AG04450 (cell line): ENCODE data around the gene ATRIP. TPM values are rescaled to one million over a fixed set of nuclear protein-coding genes. Genes with fewer than 3 reads are reported as not detected.

Source experiments
- CTCF ChIA-PET: fragments of 300-600, 350-600 bp; formaldehyde crosslinking; extraction: SDS; loops from one replicate; lab custom pipeline; 2022; ENCODE audit warnings: antibody characterized with exemption, inconsistent platforms; lab: Charles Lee
- POLR2A ChIA-PET: fragments of 350-600 bp; formaldehyde crosslinking; extraction: SDS; loops from one replicate; lab custom pipeline; 2021; ENCODE audit warnings: antibody characterized with exemption, inconsistent platforms; lab: Yijun Ruan, JAX
- DNase-seq: peaks from one replicate; pipeline ENCODE4 v3.0.0-alpha.2; 2011; ENCODE audit warnings: low read depth, low spot score
- H3K27ac ChIP-seq: one replicate; pipeline ENCODE4 v1.5.1; 2012; ENCODE audit warnings: low read depth, low read length, control low read depth
- H3K27me3 ChIP-seq: one replicate; pipeline ENCODE4 v1.6.0; 2012; ENCODE audit warnings: low read length; ENCODE audit not compliant: control insufficient read depth, insufficient read depth
- H3K4me3 ChIP-seq: 2 replicates; pipeline ENCODE4 v1.5.1; 2011; ENCODE audit warnings: mild to moderate bottlenecking, low read depth, low read length, control low read depth
- H3K9me3 ChIP-seq: 2 replicates; pipeline ENCODE4 v1.5.1; 2012; ENCODE audit warnings: low read length; ENCODE audit not compliant: control insufficient read depth, insufficient read depth
- CTCF ChIP-seq: IDR thresholded peaks from 2 replicates; pipeline ENCODE4 v1.5.1; 2011; ENCODE audit warnings: low read depth, low read length, control low read depth, inconsistent platforms
- polyA plus RNA-seq: library from polyadenylated mRNA; depleted of rRNA; stranded (reverse); fragments of >200 nt; gene quantifications from 2 replicates; pipeline ENCODE4 v1.2.3, GENCODE V29; 2011

ATRIP gene
- polyA plus RNA-seq, 1 experiment = 5.8 TPM

DNA sequence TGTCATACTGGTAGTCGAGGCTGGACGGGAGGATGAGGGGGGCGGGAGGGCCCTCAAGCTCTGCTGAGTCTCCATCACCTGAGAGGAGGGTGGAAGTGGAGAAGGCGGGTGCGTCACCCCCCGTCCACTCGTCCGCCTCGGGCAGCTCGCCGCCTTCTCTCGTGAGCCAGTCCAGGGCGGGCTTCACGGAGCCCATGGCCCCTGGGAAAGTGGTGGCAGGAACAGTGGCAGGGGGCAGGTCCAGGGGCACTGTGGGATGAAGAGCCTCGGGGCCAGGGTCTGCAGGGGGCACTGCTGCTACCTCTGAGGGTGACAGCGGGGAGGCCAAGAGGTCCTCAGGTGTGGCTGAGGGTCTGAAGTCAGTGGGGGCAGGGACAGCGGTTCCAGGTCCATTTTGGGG, 26.9 kb upstream of the ATRIP start:
- Histone ChIP-seq H3K27me3 (no peaks in the 10 kb centered on the region), H3K27ac (no peak overlapping the region), H3K9me3 (no peaks in the 10 kb centered on the region), H3K4me3 (no peak overlapping the region)
- DNase-seq = no peak
- TF ChIP-seq CTCF = no peak
- ChIA-PET CTCF (interaction anchor here (5.8 kb wide), 1 partner anchor 16 kb away, joined by 38 read pairs; no protein-coding TSS in a partner anchor), POLR2A (no interaction called here)

- no peak for DNase-seq
- ChIA-PET CTCF (interaction anchor here (0.9 kb wide), 1 partner anchor 15 kb away, joined by 5 read pairs; no protein-coding TSS in a partner anchor), POLR2A (no interaction called here)
- no peak overlapping the region for H3K27ac ChIP-seq
- no peaks in the 10 kb centered on the region for H3K9me3 ChIP-seq
- H3K27me3 ChIP-seq = no peaks in the 10 kb centered on the region
- no peak overlapping the region for H3K4me3 ChIP-seq
- no peak for TF ChIP-seq CTCF
Observed at GRCh38 chr3:48420561-48420960, 26.0 kb upstream of the ATRIP start.

GRCh38 chr3:48422272-48422671, 24.3 kb upstream of the ATRIP start:
- Histone ChIP-seq H3K4me3 (no peak overlapping the region), H3K27ac (no peak overlapping the region), H3K27me3 (no peaks in the 10 kb centered on the region), H3K9me3 (no peaks in the 10 kb centered on the region)
- ChIA-PET POLR2A (no interaction called here), CTCF (interaction anchor here (2.3 to 6.2 kb wide), 2 partner anchors 14 to 21 kb away, joined by 11 to 47 read pairs; no protein-coding TSS in a partner anchor)
- no peak for TF ChIP-seq CTCF
- no peak for DNase-seq

GRCh38 chr3:48422681-48423080, 23.9 kb upstream of the ATRIP start:
- TF ChIP-seq CTCF = no peak
- ChIA-PET POLR2A (no interaction called here), CTCF (interaction anchor here (2.3 to 6.2 kb wide), 2 partner anchors 13 to 22 kb away, joined by 11 to 47 read pairs; no protein-coding TSS in a partner anchor)
- Histone ChIP-seq H3K4me3 (no peak overlapping the region), H3K9me3 (no peaks in the 10 kb centered on the region), H3K27me3 (no peaks in the 10 kb centered on the region), H3K27ac (no peak overlapping the region)
- DNase-seq = no peak

- H3K4me3 ChIP-seq = no peak overlapping the region
- no peak for TF ChIP-seq CTCF
- no peaks in the 10 kb centered on the region for H3K9me3 ChIP-seq
- H3K27ac ChIP-seq = no peak overlapping the region
- no peaks in the 10 kb centered on the region for H3K27me3 ChIP-seq
- CTCF ChIA-PET = interaction anchor here (0.6 to 6.2 kb wide), 3 partner anchors 13 to 179 kb away, joined by 3 to 47 read pairs (median 11); no protein-coding TSS in a partner anchor
- POLR2A ChIA-PET = no interaction called here
- DNase-seq = no peak
Observed at GRCh38 chr3:48423241-48423882, 23.2 kb upstream of the ATRIP start.
